SK-N-SH treated with all-trans-retinoic acid at 6 μM for 48 hours (cell line): ENCODE results near the gene UBQLN4.

Source experiments
- ATAC-seq: fragments of 200-7000 bp; cut with Tn5 transposase; 3 replicates; pipeline ENCODE4 v1.9.1; 2020; ENCODE audit warnings: mild to moderate bottlenecking, moderate library complexity
- ARNTL ChIP-seq: fragments of 450-650 bp; formaldehyde crosslinking; IDR thresholded peaks from 2 replicates; pipeline ENCODE4 v1.5.0; 2020; ENCODE audit warnings: low read depth, mild to moderate bottlenecking, moderate library complexity, borderline replicate concordance
- BACH2 ChIP-seq: fragments of 250-450 bp; sonication (Bioruptor Pico); IDR thresholded peaks from 2 replicates; pipeline ENCODE4 v1.9.0; 2021; ENCODE audit warnings: mild to moderate bottlenecking, borderline replicate concordance
- CSDC2 ChIP-seq: fragments of 250-450 bp; sonication (Bioruptor Pico); IDR thresholded peaks from 2 replicates; pipeline ENCODE4 v1.5.0; 2020; ENCODE audit warnings: mild to moderate bottlenecking, moderate library complexity
- ESRRG ChIP-seq: fragments of 250-450 bp; sonication (Bioruptor Pico); IDR thresholded peaks from 2 replicates; pipeline ENCODE4 v1.6.1; 2021; ENCODE audit warnings: mild to moderate bottlenecking
- GLIS3 ChIP-seq: fragments of 250-450 bp; sonication (Bioruptor Pico); IDR thresholded peaks from 2 replicates; pipeline ENCODE4 v1.5.0; 2020; ENCODE audit warnings: mild to moderate bottlenecking, moderate library complexity
- ISL1 ChIP-seq: fragments of 250-450 bp; sonication (Bioruptor Pico); IDR thresholded peaks from 2 replicates; pipeline ENCODE4 v2.1.2; 2022; ENCODE audit warnings: mild to moderate bottlenecking, moderate library complexity
- OSR1 ChIP-seq: fragments of 250-450 bp; sonication (Bioruptor Pico); IDR thresholded peaks from 2 replicates; pipeline ENCODE4 v1.8.0; 2022; ENCODE audit warnings: moderate library complexity, mild to moderate bottlenecking, inconsistent platforms
- PATZ1 ChIP-seq: fragments of 250-450 bp; sonication (Bioruptor Pico); IDR thresholded peaks from 2 replicates; pipeline ENCODE4 v1.8.0; 2020; ENCODE audit warnings: mild to moderate bottlenecking, moderate library complexity, borderline replicate concordance
- PPARA ChIP-seq: fragments of 250-450 bp; sonication (Bioruptor Pico); IDR thresholded peaks from 2 replicates; pipeline ENCODE4 v1.5.0; 2020; ENCODE audit warnings: mild to moderate bottlenecking, borderline replicate concordance
- SNAI2 ChIP-seq: fragments of 250-450 bp; sonication (Bioruptor Pico); IDR thresholded peaks from 2 replicates; pipeline ENCODE4 v1.5.0; 2020; ENCODE audit warnings: mild to moderate bottlenecking, moderate library complexity
- TCF4 ChIP-seq: fragments of 250-450 bp; sonication (Bioruptor Pico); IDR thresholded peaks from 2 replicates; pipeline ENCODE4 v1.8.0; 2021; ENCODE audit warnings: mild to moderate bottlenecking, moderate library complexity, borderline replicate concordance
- TOX ChIP-seq: fragments of 250-450 bp; sonication (Bioruptor Pico); IDR thresholded peaks from 2 replicates; pipeline ENCODE4 v1.8.0; 2021; ENCODE audit warnings: mild to moderate bottlenecking, moderate library complexity, borderline replicate concordance
- TSHZ2 ChIP-seq: fragments of 250-450 bp; sonication (Bioruptor Pico); IDR thresholded peaks from 2 replicates; pipeline ENCODE4 v1.5.0; 2020; ENCODE audit warnings: mild to moderate bottlenecking, moderate library complexity
- ZC3H10 ChIP-seq: fragments of 250-450 bp; sonication (Bioruptor Pico); IDR thresholded peaks from 2 replicates; pipeline ENCODE4 v1.5.1; 2021; ENCODE audit warnings: mild to moderate bottlenecking, moderate library complexity
- ZFP3 ChIP-seq: fragments of 250-450 bp; sonication (Bioruptor Pico); IDR thresholded peaks from 2 replicates; pipeline ENCODE4 v1.5.0; 2020; ENCODE audit warnings: mild to moderate bottlenecking, moderate library complexity
- ZFP30 ChIP-seq: fragments of 450-650 bp; formaldehyde crosslinking; IDR thresholded peaks from 2 replicates; pipeline ENCODE4 v1.5.0; 2022; ENCODE audit warnings: mild to moderate bottlenecking, moderate library complexity
- ZNF565 ChIP-seq: fragments of 450-650 bp; formaldehyde crosslinking; conservative IDR thresholded peaks from 2 replicates; pipeline ENCODE4 v1.5.0; 2020; ENCODE audit warnings: low read depth, mild to moderate bottlenecking, moderate library complexity
- ZNF70 ChIP-seq: fragments of 450-650 bp; formaldehyde crosslinking; IDR thresholded peaks from 2 replicates; pipeline ENCODE4 v1.5.0; 2020; ENCODE audit warnings: mild to moderate bottlenecking, moderate library complexity
- ZNF8 ChIP-seq: fragments of 450-650 bp; formaldehyde crosslinking; IDR thresholded peaks from 2 replicates; pipeline ENCODE4 v1.5.0; 2020; ENCODE audit warnings: mild to moderate bottlenecking, moderate library complexity
- TF ChIP-seq, protein P1 (sequence below): fragments of 250-450 bp; sonication (Bioruptor Pico); IDR thresholded peaks from 2 replicates; pipeline ENCODE4 v1.5.1; 2020; ENCODE audit warnings: low read depth, mild to moderate bottlenecking, moderate library complexity
- TF ChIP-seq, protein P2 (sequence below): fragments of 250-450 bp; sonication (Bioruptor Pico); IDR thresholded peaks from 2 replicates; pipeline ENCODE4 v1.5.1; 2021; ENCODE audit warnings: mild to moderate bottlenecking, moderate library complexity
- TF ChIP-seq, protein P3 (sequence below): fragments of 250-450 bp; sonication (Bioruptor Pico); IDR thresholded peaks from 2 replicates; pipeline ENCODE4 v1.8.0; 2021; ENCODE audit warnings: low read depth, mild to moderate bottlenecking, moderate library complexity, borderline replicate concordance

Gene UBQLN4

DNA sequence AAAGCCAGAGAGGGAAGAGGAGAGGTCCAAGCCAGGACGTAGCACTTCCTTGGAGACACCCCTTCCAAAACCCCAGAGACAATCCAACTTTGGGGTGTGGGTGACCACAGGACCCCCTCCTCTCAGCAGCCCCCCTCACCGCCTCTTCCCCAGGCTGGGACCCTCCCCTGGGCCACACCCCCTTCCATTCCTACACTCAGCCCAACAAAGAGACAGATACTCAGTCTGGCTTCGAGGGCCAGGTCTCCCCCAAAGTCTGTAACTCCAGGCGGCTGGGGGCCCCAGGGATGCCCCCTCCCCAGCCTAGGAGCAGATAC is 27.2 kb upstream of the UBQLN4 start:
- ATAC-seq = peak; percentile 17
- TF ChIP-seq TOX (CRISPR knock-in tag) (no peak; the same call in 1 of the 2 replicates), PPARA (CRISPR knock-in tag) (no peak), ZNF565 (CRISPR knock-in tag) (no peak), SNAI2 (no peak), PATZ1 (CRISPR knock-in tag) (no peak), ZFP3 (CRISPR knock-in tag) (no peak), TCF4 (no peak), GLIS3 (CRISPR knock-in tag) (no peak), CSDC2 (no peak), ZNF70 (no peak), BACH2 (no peak)
- TF ChIP-seq, protein P1, sequence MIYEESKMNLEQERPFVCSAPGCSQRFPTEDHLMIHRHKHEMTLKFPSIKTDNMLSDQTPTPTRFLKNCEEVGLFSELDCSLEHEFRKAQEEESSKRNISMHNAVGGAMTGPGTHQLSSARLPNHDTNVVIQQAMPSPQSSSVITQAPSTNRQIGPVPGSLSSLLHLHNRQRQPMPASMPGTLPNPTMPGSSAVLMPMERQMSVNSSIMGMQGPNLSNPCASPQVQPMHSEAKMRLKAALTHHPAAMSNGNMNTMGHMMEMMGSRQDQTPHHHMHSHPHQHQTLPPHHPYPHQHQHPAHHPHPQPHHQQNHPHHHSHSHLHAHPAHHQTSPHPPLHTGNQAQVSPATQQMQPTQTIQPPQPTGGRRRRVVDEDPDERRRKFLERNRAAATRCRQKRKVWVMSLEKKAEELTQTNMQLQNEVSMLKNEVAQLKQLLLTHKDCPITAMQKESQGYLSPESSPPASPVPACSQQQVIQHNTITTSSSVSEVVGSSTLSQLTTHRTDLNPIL = no peak
- TF ChIP-seq, protein P2, sequence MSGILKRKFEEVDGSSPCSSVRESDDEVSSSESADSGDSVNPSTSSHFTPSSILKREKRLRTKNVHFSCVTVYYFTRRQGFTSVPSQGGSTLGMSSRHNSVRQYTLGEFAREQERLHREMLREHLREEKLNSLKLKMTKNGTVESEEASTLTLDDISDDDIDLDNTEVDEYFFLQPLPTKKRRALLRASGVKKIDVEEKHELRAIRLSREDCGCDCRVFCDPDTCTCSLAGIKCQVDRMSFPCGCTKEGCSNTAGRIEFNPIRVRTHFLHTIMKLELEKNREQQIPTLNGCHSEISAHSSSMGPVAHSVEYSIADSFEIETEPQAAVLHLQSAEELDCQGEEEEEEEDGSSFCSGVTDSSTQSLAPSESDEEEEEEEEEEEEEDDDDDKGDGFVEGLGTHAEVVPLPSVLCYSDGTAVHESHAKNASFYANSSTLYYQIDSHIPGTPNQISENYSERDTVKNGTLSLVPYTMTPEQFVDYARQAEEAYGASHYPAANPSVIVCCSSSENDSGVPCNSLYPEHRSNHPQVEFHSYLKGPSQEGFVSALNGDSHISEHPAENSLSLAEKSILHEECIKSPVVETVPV = no peak
- TF ChIP-seq, protein P3, sequence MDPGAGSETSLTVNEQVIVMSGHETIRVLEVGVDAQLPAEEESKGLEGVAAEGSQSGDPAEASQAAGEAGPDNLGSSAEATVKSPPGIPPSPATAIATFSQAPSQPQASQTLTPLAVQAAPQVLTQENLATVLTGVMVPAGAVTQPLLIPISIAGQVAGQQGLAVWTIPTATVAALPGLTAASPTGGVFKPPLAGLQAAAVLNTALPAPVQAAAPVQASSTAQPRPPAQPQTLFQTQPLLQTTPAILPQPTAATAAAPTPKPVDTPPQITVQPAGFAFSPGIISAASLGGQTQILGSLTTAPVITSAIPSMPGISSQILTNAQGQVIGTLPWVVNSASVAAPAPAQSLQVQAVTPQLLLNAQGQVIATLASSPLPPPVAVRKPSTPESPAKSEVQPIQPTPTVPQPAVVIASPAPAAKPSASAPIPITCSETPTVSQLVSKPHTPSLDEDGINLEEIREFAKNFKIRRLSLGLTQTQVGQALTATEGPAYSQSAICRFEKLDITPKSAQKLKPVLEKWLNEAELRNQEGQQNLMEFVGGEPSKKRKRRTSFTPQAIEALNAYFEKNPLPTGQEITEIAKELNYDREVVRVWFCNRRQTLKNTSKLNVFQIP (CRISPR knock-in tag) = no peak
- TF ChIP-seq, all 23 proteins: peak for 0

- ATAC-seq = peak; percentile 2; the same call in 1 of the 3 replicates
- TF ChIP-seq TSHZ2 (no peak), ARNTL (no peak), BACH2 (no peak), CSDC2 (no peak), ISL1 (no peak), ZNF70 (no peak), ZC3H10 (no peak), PPARA (CRISPR knock-in tag) (no peak), ZFP30 (CRISPR knock-in tag) (no peak), OSR1 (CRISPR knock-in tag) (no peak), ZFP3 (CRISPR knock-in tag) (no peak), TOX (CRISPR knock-in tag) (no peak)
- TF ChIP-seq, protein P1 = no peak
- TF ChIP-seq, all 23 proteins: peak for 0
Measured at GRCh38 chr1:156080241-156080862, 26.8 kb upstream of the UBQLN4 start.

DNA sequence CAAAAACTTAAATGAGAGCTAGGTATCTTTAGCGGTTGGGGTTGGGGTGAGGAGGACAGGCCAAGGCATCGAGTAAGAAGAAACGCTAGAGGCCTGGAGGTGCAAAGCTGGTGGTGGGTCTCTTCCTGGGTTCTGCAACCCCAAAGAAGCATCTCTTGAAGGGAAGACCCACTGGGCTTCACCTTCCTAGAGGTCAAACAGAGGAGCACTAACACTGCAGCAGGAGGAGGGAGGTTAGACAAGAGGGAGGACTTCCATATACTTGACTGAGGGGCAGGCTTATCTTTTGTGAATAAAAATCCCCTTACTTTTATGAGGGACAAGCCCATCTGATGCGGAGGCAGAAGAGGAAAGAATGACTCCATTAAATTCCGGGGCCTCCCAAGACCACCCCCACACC is 26.2 kb upstream of the UBQLN4 start:
- no peak for ATAC-seq
- no peak for TF ChIP-seq ARNTL
- no peak for TF ChIP-seq TCF4
- TF ChIP-seq TSHZ2 = no peak
- TF ChIP-seq ZNF70 = no peak
- no peak for TF ChIP-seq SNAI2
- TF ChIP-seq PATZ1 (CRISPR knock-in tag) = no peak
- TF ChIP-seq ZNF8 (CRISPR knock-in tag) = no peak
- no peak for TF ChIP-seq TOX (CRISPR knock-in tag)
- TF ChIP-seq ZNF565 (CRISPR knock-in tag) = no peak
- no peak for TF ChIP-seq PPARA (CRISPR knock-in tag)
- no peak for TF ChIP-seq ESRRG (CRISPR knock-in tag)
- no peak for TF ChIP-seq GLIS3 (CRISPR knock-in tag)
